HEK293 (cell line): Measurements from ENCODE around the gene DNTTIP2.
A peak's percentile ranks its signal among the peaks of the same experiment; 100 is the strongest.

Source experiments
- CTCF ChIA-PET: fragments of 350-600 bp; formaldehyde crosslinking; extraction: SDS; loops from one replicate; lab custom pipeline; 2021; ENCODE audit warnings: antibody characterized with exemption; lab: Yijun Ruan, JAX
- POLR2A ChIA-PET: fragments of 300-600 bp; formaldehyde crosslinking; extraction: SDS; loops from one replicate; lab custom pipeline; 2020; ENCODE audit warnings: antibody characterized with exemption, inconsistent platforms; lab: Yijun Ruan, JAX
- H3K27ac ChIP-seq: fragments of 200-500 bp; sonication (Bioruptor generic); 2 replicates; pipeline ENCODE4 v1.5.1; 2014; ENCODE audit warnings: low read depth, low read length, control low read depth, inconsistent platforms; ENCODE audit errors: extremely low read depth
- H3K36me3 ChIP-seq, 2 experiments: fragments of 200-500 bp in 1 of 2; sonication (Bioruptor generic) in 1 of 2; 1 replicate in 1 of 2; 2 replicates in 1 of 2; pipeline ENCODE4 v1.5.1; 2014 to 2017; ENCODE audit warnings: inconsistent platforms in 2 of 2, low read length in 2 of 2; ENCODE audit not compliant: control insufficient read depth in 2 of 2, insufficient read depth in 1 of 2
- H3K4me1 ChIP-seq: fragments of 200-500 bp; sonication (Bioruptor generic); 2 replicates; pipeline ENCODE4 v1.5.1; 2014; ENCODE audit warnings: mild to moderate bottlenecking, low read length, inconsistent platforms; ENCODE audit not compliant: control insufficient read depth, insufficient read depth
- H3K4me3 ChIP-seq: 2 replicates; pipeline ENCODE4 v1.5.1; 2011; ENCODE audit warnings: low read depth, mild to moderate bottlenecking, control low read depth, low read length, moderate library complexity
- H3K9me3 ChIP-seq: fragments of 200-500 bp; sonication (Bioruptor generic); 2 replicates; pipeline ENCODE4 v1.5.1; 2014; ENCODE audit warnings: low read depth, low read length, inconsistent platforms; ENCODE audit not compliant: control insufficient read depth, insufficient read depth
- FEZF1 ChIP-seq: fragments of 450-650 bp; formaldehyde crosslinking; IDR thresholded peaks from 2 replicates; pipeline ENCODE4 v1.5.1; 2016; ENCODE audit warnings: missing biosample characterization, missing genetic modification characterization
- MEIS1 ChIP-seq: sonication (generic); formaldehyde crosslinking; IDR thresholded peaks from 2 replicates; pipeline ENCODE4 v1.8.1; 2022; ENCODE audit warnings: missing genetic modification reagents, mild to moderate bottlenecking, borderline replicate concordance
- PRDM6 ChIP-seq: fragments of 450-650 bp; formaldehyde crosslinking; IDR thresholded peaks from 2 replicates; pipeline ENCODE4 v1.5.1; 2017; ENCODE audit warnings: missing biosample characterization, missing genetic modification characterization
- SP3 ChIP-seq: fragments of 450-650 bp; formaldehyde crosslinking; IDR thresholded peaks from 2 replicates; pipeline ENCODE4 v1.5.1; 2016; ENCODE audit warnings: missing biosample characterization, missing genetic modification characterization
- SP7 ChIP-seq: fragments of 450-650 bp; formaldehyde crosslinking; IDR thresholded peaks from 2 replicates; pipeline ENCODE4 v1.5.1; 2016; ENCODE audit warnings: missing biosample characterization, missing genetic modification characterization
- ZBTB8A ChIP-seq: fragments of 450-650 bp; formaldehyde crosslinking; IDR thresholded peaks from 2 replicates; pipeline ENCODE4 v1.5.1; 2016; ENCODE audit warnings: missing biosample characterization, missing genetic modification characterization
- ZFP41 ChIP-seq: fragments of 450-650 bp; formaldehyde crosslinking; IDR thresholded peaks from 2 replicates; pipeline ENCODE4 v1.5.1; 2016; ENCODE audit warnings: missing biosample characterization, missing genetic modification characterization, borderline replicate concordance
- ZIC2 ChIP-seq: fragments of 450-650 bp; formaldehyde crosslinking; IDR thresholded peaks from 2 replicates; pipeline ENCODE4 v1.5.1; 2016; ENCODE audit warnings: missing biosample characterization, missing genetic modification characterization
- ZNF121 ChIP-seq: fragments of 450-650 bp; formaldehyde crosslinking; IDR thresholded peaks from 2 replicates; pipeline ENCODE4 v1.5.1; 2016; ENCODE audit warnings: missing biosample characterization, missing genetic modification characterization
- ZNF140 ChIP-seq: fragments of 450-650 bp; formaldehyde crosslinking; IDR thresholded peaks from 2 replicates; pipeline ENCODE4 v1.5.1; 2016; ENCODE audit warnings: missing biosample characterization, missing genetic modification characterization
- ZNF202 ChIP-seq: fragments of 450-650 bp; formaldehyde crosslinking; IDR thresholded peaks from 2 replicates; pipeline ENCODE4 v1.5.1; 2016; ENCODE audit warnings: missing biosample characterization, missing genetic modification characterization, borderline replicate concordance
- ZNF394 ChIP-seq: fragments of 450-650 bp; formaldehyde crosslinking; IDR thresholded peaks from 2 replicates; pipeline ENCODE4 v1.5.1; 2016; ENCODE audit warnings: missing biosample characterization, missing genetic modification characterization, mild to moderate bottlenecking, moderate library complexity, borderline replicate concordance
- ZNF473 ChIP-seq: fragments of 450-650 bp; formaldehyde crosslinking; IDR thresholded peaks from 2 replicates; pipeline ENCODE4 v1.5.1; 2017; ENCODE audit warnings: missing biosample characterization, missing genetic modification characterization
- ZNF548 ChIP-seq: fragments of 450-650 bp; formaldehyde crosslinking; IDR thresholded peaks from 2 replicates; pipeline ENCODE4 v1.5.1; 2016; ENCODE audit warnings: missing biosample characterization, missing genetic modification characterization
- ZNF596 ChIP-seq: fragments of 450-650 bp; IDR thresholded peaks from 2 replicates; pipeline ENCODE4 v1.5.0; 2018; ENCODE audit warnings: missing biosample characterization, mild to moderate bottlenecking, missing genetic modification characterization, moderate library complexity
- ZNF707 ChIP-seq: fragments of 450-650 bp; formaldehyde crosslinking; IDR thresholded peaks from 2 replicates; pipeline ENCODE4 v1.5.1; 2016; ENCODE audit warnings: missing biosample characterization, missing genetic modification characterization
- ZNF76 ChIP-seq: fragments of 450-650 bp; formaldehyde crosslinking; IDR thresholded peaks from 2 replicates; pipeline ENCODE4; 2016; ENCODE audit warnings: low read depth, missing biosample characterization, missing genetic modification characterization, borderline replicate concordance
- ZSCAN4 ChIP-seq: fragments of 450-650 bp; formaldehyde crosslinking; IDR thresholded peaks from 2 replicates; pipeline ENCODE4 v1.5.1; 2017; ENCODE audit warnings: missing biosample characterization, missing genetic modification characterization
- TF ChIP-seq, protein P1 (sequence below): fragments of 450-650 bp; formaldehyde crosslinking; IDR thresholded peaks from 2 replicates; pipeline ENCODE4 v1.5.1; 2016; ENCODE audit warnings: missing biosample characterization, missing genetic modification characterization
- TF ChIP-seq, protein P2 (sequence below): fragments of 450-650 bp; formaldehyde crosslinking; IDR thresholded peaks from 2 replicates; pipeline ENCODE4 v1.5.1; 2016; ENCODE audit warnings: missing biosample characterization, missing genetic modification characterization, low read depth

Gene DNTTIP2

DNA sequence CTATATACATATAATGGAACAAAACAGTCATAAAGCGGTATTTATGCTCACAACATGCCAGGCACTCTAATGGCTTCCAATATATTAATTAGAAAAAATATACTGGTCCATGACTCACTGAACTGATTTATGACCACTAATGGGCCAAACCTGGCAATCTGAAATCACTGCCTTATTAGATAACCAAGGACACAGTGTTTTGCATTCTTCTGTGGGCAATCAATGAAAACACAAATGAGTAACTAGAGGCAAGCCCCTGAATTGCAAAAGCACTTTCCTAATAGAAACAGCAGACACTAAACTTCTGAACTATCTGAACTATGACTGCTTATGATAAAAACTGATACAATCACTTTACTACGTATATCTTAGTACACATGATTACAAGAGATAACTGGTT is 26.7 kb upstream of the DNTTIP2 start (continued):
- peak; percentile 7; the same call in 1 of the 2 replicates for TF ChIP-seq PRDM6 (tag by site-specific recombination)
- no peak for TF ChIP-seq MEIS1 (CRISPR knock-in tag)

DNA sequence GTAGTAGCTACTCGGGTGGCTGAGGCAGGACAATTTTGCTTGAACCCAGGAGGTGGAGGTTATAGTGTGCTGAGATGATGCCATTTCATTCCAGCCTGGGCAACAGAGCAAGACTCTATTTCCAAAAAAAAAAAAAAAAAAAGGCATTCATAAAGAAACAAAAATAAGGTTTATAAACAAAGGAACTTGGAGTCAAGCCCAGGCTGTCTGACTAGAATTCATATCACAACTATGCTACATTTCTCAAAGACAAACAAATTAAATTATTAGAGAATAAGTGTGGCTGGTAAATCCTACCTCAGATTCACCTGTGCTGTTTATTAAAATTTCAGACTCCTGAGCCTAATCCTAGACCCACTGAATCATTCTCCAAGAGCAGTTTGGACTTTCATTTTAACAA is 26.0 kb upstream of the DNTTIP2 start:
- H3K4me1 ChIP-seq: peaks cover 25% of the 10 kb centered on the region
- no peak overlapping the region for H3K4me3 ChIP-seq
- no peaks in the 10 kb centered on the region for H3K9me3 ChIP-seq
- ChIA-PET CTCF (interaction anchor here (0.7 kb wide), 1 partner anchor 76 kb away, joined by 4 read pairs; no protein-coding TSS in a partner anchor), POLR2A (interaction anchor here (0.7 kb wide), 1 partner anchor 26 kb away, joined by 4 read pairs; the partner anchor contains the start of gene DNTTIP2)
- H3K36me3 ChIP-seq: peaks cover 0 to 12% of the 10 kb centered on the region in 2 experiments; a peak in 1 of 3 replicates
- no peak for TF ChIP-seq ZBTB8A (tag by site-specific recombination)
- TF ChIP-seq ZNF121 (tag by site-specific recombination): peak; percentile 76
- TF ChIP-seq ZNF394 (tag by site-specific recombination): no peak
- no peak for TF ChIP-seq ZSCAN4 (tag by site-specific recombination)
- H3K27ac ChIP-seq: no peak overlapping the region

DNA sequence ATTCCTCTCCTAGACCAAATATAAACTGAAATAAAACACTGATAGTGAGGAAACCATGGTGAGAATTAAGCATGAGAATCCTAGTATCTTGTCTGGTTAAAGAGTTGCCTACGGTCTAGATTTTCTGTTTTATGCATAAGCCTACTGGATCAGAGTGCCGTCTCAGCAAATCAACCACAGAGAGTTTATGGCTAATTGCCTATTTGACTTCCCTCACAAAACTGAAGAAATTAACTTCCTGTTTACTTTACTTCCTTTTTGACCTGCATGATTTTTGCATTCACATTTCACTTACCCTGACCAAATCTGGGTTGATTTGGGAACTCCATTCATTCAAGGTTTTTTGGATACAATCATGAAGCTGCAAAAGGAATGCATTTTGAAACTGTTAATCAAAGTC is 25.2 kb upstream of the DNTTIP2 start:
- peaks cover 25% of the 10 kb centered on the region for H3K4me1 ChIP-seq
- no peak overlapping the region for H3K4me3 ChIP-seq
- H3K27ac ChIP-seq: no peak overlapping the region
- peaks cover 0 to 15% of the 10 kb centered on the region in 2 experiments; a peak in 2 of 3 replicates for H3K36me3 ChIP-seq
- ChIA-PET POLR2A (interaction anchor here (0.7 kb wide), 1 partner anchor 25 kb away, joined by 4 read pairs; the partner anchor contains the start of gene DNTTIP2), CTCF (no interaction called here)
- no peaks in the 10 kb centered on the region for H3K9me3 ChIP-seq
- TF ChIP-seq PRDM6 (tag by site-specific recombination) (peak; percentile 79), ZIC2 (tag by site-specific recombination) (no peak)

DNA sequence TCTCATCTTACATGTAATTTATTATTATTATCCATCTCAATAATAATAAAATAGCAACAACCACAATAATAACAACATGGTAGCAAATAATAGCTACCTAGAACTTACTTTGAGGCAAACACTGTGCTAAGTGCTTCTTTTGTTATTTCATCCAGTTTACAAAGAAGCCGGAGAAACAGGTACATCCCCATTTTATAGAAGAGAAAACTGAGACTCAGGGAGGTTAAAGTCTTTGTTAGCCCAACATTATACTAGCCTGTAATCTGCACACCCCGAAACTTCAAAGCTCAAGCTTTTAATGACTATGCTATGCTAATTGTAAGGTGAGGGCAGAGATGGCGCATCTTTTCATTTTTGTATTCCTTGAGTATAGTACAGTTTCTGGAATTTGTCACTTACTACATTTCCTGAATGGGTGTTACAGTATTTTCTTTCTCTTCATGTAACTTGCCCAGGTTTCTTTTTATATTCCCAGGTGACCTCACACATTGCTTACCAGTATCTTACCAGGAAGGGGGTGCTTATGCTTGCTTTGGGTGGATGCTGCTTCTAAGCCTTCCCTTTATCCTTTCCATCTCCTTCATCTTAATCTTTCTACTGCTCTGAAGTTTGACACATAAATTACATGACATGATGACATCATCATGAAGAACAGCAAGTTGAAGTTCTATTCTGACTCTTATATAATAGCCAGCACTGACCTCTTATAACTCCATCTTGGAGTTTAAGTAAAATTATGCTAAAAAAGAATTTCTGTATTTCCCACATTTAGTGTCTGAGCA is 21.9 kb upstream of the DNTTIP2 start:
- H3K4me3 ChIP-seq: no peak overlapping the region
- H3K27ac ChIP-seq: no peak overlapping the region
- ChIA-PET CTCF (interaction anchor here (0.6 kb wide), 3 partner anchors 230 to 1057 kb away, joined by 3 read pairs; no protein-coding TSS in a partner anchor), POLR2A (no interaction called here)
- no peaks in the 10 kb centered on the region for H3K9me3 ChIP-seq
- peaks cover 12% of the 10 kb centered on the region for H3K4me1 ChIP-seq
- H3K36me3 ChIP-seq: peaks cover 16 to 34% of the 10 kb centered on the region in 2 experiments
- TF ChIP-seq ZNF707 (tag by site-specific recombination) (0 out of 2 replicates have a peak, but pooled peaks have one; percentile 20), SP3 (tag by site-specific recombination) (no peak), ZNF596 (no peak), ZNF76 (no peak), FEZF1 (tag by site-specific recombination) (no peak), ZNF202 (tag by site-specific recombination) (no peak), SP7 (tag by site-specific recombination) (0 out of 2 replicates have a peak, but pooled peaks have one; percentile 21), ZNF548 (tag by site-specific recombination) (no peak), ZNF140 (tag by site-specific recombination) (no peak), ZFP41 (tag by site-specific recombination) (no peak), ZNF473 (tag by site-specific recombination) (no peak)
- TF ChIP-seq, protein P1, sequence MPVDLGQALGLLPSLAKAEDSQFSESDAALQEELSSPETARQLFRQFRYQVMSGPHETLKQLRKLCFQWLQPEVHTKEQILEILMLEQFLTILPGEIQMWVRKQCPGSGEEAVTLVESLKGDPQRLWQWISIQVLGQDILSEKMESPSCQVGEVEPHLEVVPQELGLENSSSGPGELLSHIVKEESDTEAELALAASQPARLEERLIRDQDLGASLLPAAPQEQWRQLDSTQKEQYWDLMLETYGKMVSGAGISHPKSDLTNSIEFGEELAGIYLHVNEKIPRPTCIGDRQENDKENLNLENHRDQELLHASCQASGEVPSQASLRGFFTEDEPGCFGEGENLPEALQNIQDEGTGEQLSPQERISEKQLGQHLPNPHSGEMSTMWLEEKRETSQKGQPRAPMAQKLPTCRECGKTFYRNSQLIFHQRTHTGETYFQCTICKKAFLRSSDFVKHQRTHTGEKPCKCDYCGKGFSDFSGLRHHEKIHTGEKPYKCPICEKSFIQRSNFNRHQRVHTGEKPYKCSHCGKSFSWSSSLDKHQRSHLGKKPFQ: no peak
- TF ChIP-seq, protein P2, sequence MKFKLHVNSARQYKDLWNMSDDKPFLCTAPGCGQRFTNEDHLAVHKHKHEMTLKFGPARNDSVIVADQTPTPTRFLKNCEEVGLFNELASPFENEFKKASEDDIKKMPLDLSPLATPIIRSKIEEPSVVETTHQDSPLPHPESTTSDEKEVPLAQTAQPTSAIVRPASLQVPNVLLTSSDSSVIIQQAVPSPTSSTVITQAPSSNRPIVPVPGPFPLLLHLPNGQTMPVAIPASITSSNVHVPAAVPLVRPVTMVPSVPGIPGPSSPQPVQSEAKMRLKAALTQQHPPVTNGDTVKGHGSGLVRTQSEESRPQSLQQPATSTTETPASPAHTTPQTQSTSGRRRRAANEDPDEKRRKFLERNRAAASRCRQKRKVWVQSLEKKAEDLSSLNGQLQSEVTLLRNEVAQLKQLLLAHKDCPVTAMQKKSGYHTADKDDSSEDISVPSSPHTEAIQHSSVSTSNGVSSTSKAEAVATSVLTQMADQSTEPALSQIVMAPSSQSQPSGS (tag by site-specific recombination): peak; percentile 91
